Kidney (tissue), 14 donors: ENCODE results near the gene RAC2. TPM values are rescaled to one million over a fixed set of nuclear protein-coding genes. Genes with fewer than 3 reads are reported as not detected.

Experiments
- DNase-seq, 5 donors: peaks; one replicate each; pipeline ENCODE4 v3.0.0-alpha.2; 2013 to 2020
- FAIRE-seq: peaks from 2 replicates; lab custom pipeline; 2012; peaks lifted over from hg19 to GRCh38; lab: Jason Lieb, UNC
- H3K27ac ChIP-seq, 2 donors: one replicate each; pipeline ENCODE4 v1.7.0; 2013; ENCODE audit warnings: low read depth in 2 of 2, low read length in 2 of 2, inconsistent platforms in 1 of 2
- H3K27me3 ChIP-seq: one replicate; pipeline ENCODE4 v1.7.1; 2013; ENCODE audit warnings: low read length, inconsistent platforms; ENCODE audit not compliant: control insufficient read depth, insufficient read depth
- H3K36me3 ChIP-seq, 3 donors: one replicate each; pipeline versions ENCODE4 v1.7.0 to v1.7.1; 2013; ENCODE audit warnings: low read length in 3 of 3, control low read depth in 1 of 3, inconsistent platforms in 1 of 3; ENCODE audit not compliant: insufficient read depth in 3 of 3, control insufficient read depth in 2 of 3
- H3K4me1 ChIP-seq, 3 donors: one replicate each; pipeline versions ENCODE4 v1.7.0 to v1.7.1; 2013; ENCODE audit warnings: low read length in 3 of 3, inconsistent platforms in 1 of 3, low read depth in 1 of 3; ENCODE audit not compliant: control insufficient read depth in 2 of 3, insufficient read depth in 2 of 3
- H3K4me3 ChIP-seq, 3 donors: one replicate each; pipeline versions ENCODE4 v1.7.0 to v1.8.1; 2013; ENCODE audit warnings: low read length in 3 of 3, control low read depth in 1 of 3, inconsistent platforms in 1 of 3
- H3K9ac ChIP-seq, 3 donors: one replicate each; pipeline versions ENCODE4 v1.7.0 to v1.7.1; 2013; ENCODE audit warnings: low read length in 3 of 3, control low read depth in 1 of 3, inconsistent platforms in 1 of 3
- H3K9me3 ChIP-seq, 3 donors: one replicate each; pipeline versions ENCODE4 v1.7.0 to v1.7.1; 2013; ENCODE audit warnings: low read length in 3 of 3, control low read depth in 1 of 3, inconsistent platforms in 1 of 3; ENCODE audit not compliant: control insufficient read depth in 2 of 3, insufficient read depth in 1 of 3
- CTCF ChIP-seq: IDR thresholded peaks from 3 replicates; pipeline ENCODE4 v1.5.1; 2012; ENCODE audit warnings: mild to moderate bottlenecking, moderate library complexity, borderline replicate concordance; ENCODE audit not compliant: insufficient read depth; ENCODE audit errors: extremely low read depth
- intact Hi-C: fragments of 100-400 bp; cut with DNase I; formaldehyde crosslinking; loops from one replicate; pipeline ENCODE4 v1.11.1; 2022
- polyA plus RNA-seq: library from polyadenylated mRNA; stranded (reverse); fragments of 350-450 nt; fragmentation: Illumina TruSeq; extraction: RNeasy Lipid Tissue Mini Kit (QIAGEN cat#74804); gene quantifications from one replicate; pipeline ENCODE4 v1.2.3, GENCODE V29; 2014; ENCODE audit warnings: low read depth, low replicate concordance; ENCODE audit not compliant: insufficient read depth
- total RNA-seq: library from RNA; stranded (reverse); fragmentation: NEBNext Ultra II Directional; extraction: Animal tissue kit (Norgen Biotek cat#: 25700); gene quantifications from one replicate; pipeline ENCODE4 v1.2.1, GENCODE V29; 2021
- donor health status: control.
- donor health status: control.
- donor health status: control.
- donor health status: control.
- donor health status: control.
- donor health status: DM: yes; HTN: yes; CAD: no.
- donor health status: Normal renal cell carcinoma (clear cell type).

The RAC2 gene
- total and polyA plus RNA-seq, 2 donors from 2014 or later: 4.5 to 38.6 TPM

GRCh38 chr22:37291559-37292298 lies 47.7 kb upstream of the RAC2 start:
- no peaks in the 10 kb centered on the region for H3K9me3 ChIP-seq
- intact Hi-C loops: no loop called here
- no peaks in the 10 kb centered on the region for H3K27me3 ChIP-seq
- DNase-seq (no peak), FAIRE-seq (no peak)
- no peak overlapping the region for H3K27ac ChIP-seq
- H3K4me1 ChIP-seq: no peaks in the 10 kb centered on the region
- H3K4me3 ChIP-seq: no peak overlapping the region
- H3K36me3 ChIP-seq: no peaks in the 10 kb centered on the region
- no peak overlapping the region for H3K9ac ChIP-seq
- no peak for TF ChIP-seq CTCF

GRCh38 chr22:37290737-37291136 lies 46.7 kb upstream of the RAC2 start:
- H3K27me3 ChIP-seq: no peaks in the 10 kb centered on the region
- no peak overlapping the region for H3K4me3 ChIP-seq
- no peaks in the 10 kb centered on the region for H3K4me1 ChIP-seq
- FAIRE-seq: no peak
- H3K9ac ChIP-seq: no peak overlapping the region
- no peaks in the 10 kb centered on the region for H3K36me3 ChIP-seq
- no peak overlapping the region for H3K27ac ChIP-seq
- intact Hi-C loops: no loop called here
- TF ChIP-seq CTCF: no peak
- no peak for DNase-seq
- no peaks in the 10 kb centered on the region for H3K9me3 ChIP-seq

DNA sequence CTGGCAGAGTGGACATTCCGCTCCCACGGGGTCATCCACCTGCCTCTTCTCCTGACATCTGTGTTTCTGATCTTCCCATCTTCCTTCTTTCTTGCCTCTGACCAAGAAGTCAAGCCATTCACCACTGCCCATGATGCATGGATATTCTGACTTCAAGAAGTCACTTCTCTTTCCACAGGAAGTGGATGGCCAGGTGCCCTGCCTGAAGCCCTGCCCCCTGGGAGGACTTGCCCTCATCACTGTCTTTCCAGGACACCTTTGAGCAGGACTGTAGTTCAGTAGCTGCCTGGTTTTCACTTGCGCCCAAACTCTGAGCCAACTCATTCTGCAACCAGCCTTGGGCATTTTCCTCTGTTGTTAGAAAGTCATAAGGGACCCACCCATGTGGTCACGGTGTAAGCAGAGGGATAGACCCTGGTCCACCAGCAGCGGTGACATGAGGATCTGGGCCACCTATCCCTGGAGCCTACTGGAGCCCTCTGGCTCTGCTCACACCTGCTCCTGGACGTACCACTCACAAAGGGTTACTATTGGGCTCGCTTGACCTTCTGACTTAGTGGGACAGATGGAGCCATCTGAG lies 45.2 kb upstream of the RAC2 start:
- Histone ChIP-seq H3K4me3 (no peak overlapping the region), H3K9me3 (no peaks in the 10 kb centered on the region), H3K27me3 (no peaks in the 10 kb centered on the region), H3K4me1 (no peaks in the 10 kb centered on the region), H3K9ac (no peak overlapping the region), H3K36me3 (no peaks in the 10 kb centered on the region), H3K27ac (no peak overlapping the region)
- TF ChIP-seq CTCF: no peak
- DNase-seq (no peak), FAIRE-seq (no peak)
- intact Hi-C loops: no loop called here
